HepG2 (cell line): ENCODE results near the gene TAPBP. TPM values are rescaled to one million over a fixed set of nuclear protein-coding genes. Genes with fewer than 3 reads are reported as not detected.
A peak's percentile ranks its signal among the peaks of the same experiment; 100 is the strongest.

Experiments
- ARNT2 ChIP-seq: sonication (generic); formaldehyde crosslinking; IDR thresholded peaks from 2 replicates; pipeline ENCODE4 v1.8.0; 2022; ENCODE audit warnings: mild to moderate bottlenecking, low read depth, missing genetic modification reagents, moderate library complexity
- ARNTL ChIP-seq: sonication (generic); formaldehyde crosslinking; IDR thresholded peaks from 2 replicates; pipeline ENCODE4 v1.4.0; 2020; ENCODE audit warnings: mild to moderate bottlenecking, missing genetic modification reagents
- ATF1 ChIP-seq: IDR thresholded peaks from 2 replicates; pipeline ENCODE4 v1.6.1; 2016; ENCODE audit warnings: mild to moderate bottlenecking, control low read depth
- CBX1 ChIP-seq: IDR thresholded peaks from one replicate; pipeline ENCODE4 v1.6.1; 2016; ENCODE audit warnings: antibody characterized with exemption, low read depth
- HMGXB4 ChIP-seq, 2 experiments: sonication (generic) in 1 of 2; formaldehyde crosslinking in 1 of 2; IDR thresholded peaks; 2 replicates each; pipeline versions ENCODE4 v1.4.0 to v1.6.1; 2018 to 2020; ENCODE audit warnings: missing genetic modification reagents in 2 of 2, borderline replicate concordance in 1 of 2, low read depth in 1 of 2, mild to moderate bottlenecking in 1 of 2, missing biosample characterization in 1 of 2
- HNRNPL ChIP-seq: fragments of 200-400 bp; formaldehyde crosslinking; IDR thresholded peaks from 2 replicates; pipeline ENCODE4 v1.6.1; 2017; ENCODE audit warnings: mild to moderate bottlenecking, low read depth, low read length
- KMT2B ChIP-seq: IDR thresholded peaks from 2 replicates; pipeline ENCODE4 v1.6.1; 2016; ENCODE audit warnings: missing genetic modification reagents, missing compliant biosample characterization
- NR2F6 ChIP-seq, 2 experiments: IDR thresholded peaks; 2 replicates each; pipeline ENCODE4 v1.6.1; 2016; ENCODE audit warnings: antibody characterized with exemption in 1 of 2, mild to moderate bottlenecking in 1 of 2
- REPIN1 ChIP-seq: sonication (generic); formaldehyde crosslinking; IDR thresholded peaks from 2 replicates; pipeline ENCODE4 v1.8.0; 2022; ENCODE audit warnings: missing genetic modification reagents, low read depth, mild to moderate bottlenecking, borderline replicate concordance
- RXRA ChIP-seq: sonication (generic); formaldehyde crosslinking; IDR thresholded peaks from 2 replicates; pipeline ENCODE4 v1.5.1; 2020; ENCODE audit warnings: missing genetic modification reagents
- SETDB1 ChIP-seq: sonication (generic); formaldehyde crosslinking; IDR thresholded peaks from 2 replicates; pipeline ENCODE4 v1.5.1; 2020; ENCODE audit warnings: missing genetic modification reagents, mild to moderate bottlenecking, borderline replicate concordance
- SOX5 ChIP-seq: IDR thresholded peaks from 2 replicates; pipeline ENCODE4 v1.6.1; 2016; ENCODE audit warnings: borderline replicate concordance
- USF2 ChIP-seq, 2 experiments: sonication (generic) in 1 of 2; formaldehyde crosslinking in 1 of 2; IDR thresholded peaks; 2 replicates each; pipeline versions ENCODE4 v1.5.1 to v1.6.1; 2011 to 2020; ENCODE audit warnings: borderline replicate concordance in 1 of 2, low read depth in 1 of 2, low read length in 1 of 2, mild to moderate bottlenecking in 1 of 2, missing genetic modification reagents in 1 of 2, moderate library complexity in 1 of 2
- ZBTB3 ChIP-seq: sonication (generic); formaldehyde crosslinking; IDR thresholded peaks from 2 replicates; pipeline ENCODE4 v1.4.0; 2020; ENCODE audit warnings: low read depth, mild to moderate bottlenecking, moderate library complexity, missing genetic modification reagents, borderline replicate concordance
- ZNF142 ChIP-seq: sonication (generic); formaldehyde crosslinking; IDR thresholded peaks from 2 replicates; pipeline ENCODE4 v1.4.0; 2020; ENCODE audit warnings: missing genetic modification reagents
- polyA plus RNA-seq, 8 experiments: library from polyadenylated mRNA; depleted of rRNA in 3 of 8; stranded (reverse) in 7 of 8; unstranded in 1 of 8; fragments of >200 nt; fragmentation: Illumina TruSeq in 4 of 8; extraction: Trizol in 4 of 8; gene quantifications; 2 replicates each; pipeline versions ENCODE4 v1.2.1 to v1.2.3, GENCODE V29; 2011 to 2016; ENCODE audit warnings: low read depth in 4 of 8, missing spikeins in 1 of 8, mixed read lengths in 1 of 8; ENCODE audit not compliant: insufficient read depth in 1 of 8
- total RNA-seq, 5 experiments: library from RNA; depleted of rRNA; stranded (reverse); fragments of >200 nt; fragmentation: Illumina TruSeq; extraction: Trizol; gene quantifications; 2 replicates each; pipeline ENCODE4 v1.2.3, GENCODE V29; 2016; ENCODE audit warnings: low read depth in 1 of 5

TAPBP gene
- total and polyA plus RNA-seq, 2 of the 13 experiments (the other 11 are each of a cell fraction or from before 2014, with no cell fraction given), result 27.4 to 32.3 TPM

- TF ChIP-seq KMT2B (CRISPR knock-in tag) (no peak; the same call in none of the 2 replicates), SOX5 (CRISPR knock-in tag) (no peak), HMGXB4 (CRISPR knock-in tag; IDR thresholded peaks at IDR 0.05; ENCODE audit: borderline replicate concordance in 1 of 2, low read depth in 1 of 2) (peak; percentile 70 to 72), ZBTB3 (CRISPR knock-in tag) (no peak), ARNTL (CRISPR knock-in tag) (no peak; the same call in 1 of the 2 replicates), ARNT2 (CRISPR knock-in tag) (no peak), SETDB1 (no peak), NR2F6 (IDR thresholded peaks at IDR 0.05) (no peak), NR2F6 (CRISPR knock-in tag; IDR thresholded peaks at IDR 0.05) (peak; percentile 45; the same call in 1 of the 2 replicates), ZNF142 (no peak), HNRNPL (0 out of 2 replicates have a peak, but pooled peaks have one; percentile 61), CBX1 (no peak), USF2 (IDR thresholded peaks at IDR 0.05; ENCODE audit: low read depth, low read length) (no peak), USF2 (CRISPR knock-in tag; IDR thresholded peaks at IDR 0.05; ENCODE audit: borderline replicate concordance) (no peak), REPIN1 (peak; percentile 49; the same call in 1 of the 2 replicates), RXRA (CRISPR knock-in tag) (0 out of 2 replicates have a peak, but pooled peaks have one; percentile 28), ATF1 (CRISPR knock-in tag) (no peak)
Measured at GRCh38 chr6:33313709-33314514, at the start of gene TAPBP (continued).
